Activated CD4-positive, alpha-beta T cell treated with anti-CD3 and anti-CD28 coated beads for 36 hours (primary cell): Measurements from ENCODE around the gene EXOC3L1. TPM values are rescaled to one million over a fixed set of nuclear protein-coding genes. Genes with fewer than 3 reads are reported as not detected.
A peak's percentile ranks its signal among the peaks of the same experiment; 100 is the strongest.

Source experiments
- ATAC-seq: fragments of 200-7000 bp; cut with Tn5 transposase; one replicate; pipeline ENCODE4 v1.10.0; 2021; ENCODE audit warnings: mild to moderate bottlenecking, moderate library complexity
- CTCF ChIA-PET: fragments of 350-600 bp; sonication (Branson Sonifier 250); formaldehyde crosslinking; loops from one replicate; lab custom pipeline; 2021; ENCODE audit warnings: antibody characterized with exemption; lab: Charles Lee
- POLR2A ChIA-PET: fragments of 350-600 bp; sonication (Branson Sonifier 250); formaldehyde crosslinking; loops from one replicate; lab custom pipeline; 2021; ENCODE audit warnings: antibody characterized with exemption, inconsistent platforms; lab: Charles Lee
- DNase-seq: peaks from one replicate; pipeline ENCODE4 v3.0.0-alpha.2; 2020
- H3K27ac Mint-ChIP-seq: one replicate; pipeline ENCODE4 v1.8.0; 2021; ENCODE audit warnings: mixed read lengths
- H3K27me3 Mint-ChIP-seq: one replicate; pipeline ENCODE4 v1.8.0; 2021; ENCODE audit warnings: mixed read lengths
- H3K36me3 Mint-ChIP-seq: one replicate; pipeline ENCODE4 v1.8.0; 2021; ENCODE audit warnings: low read depth, mixed read lengths
- H3K4me1 Mint-ChIP-seq: one replicate; pipeline ENCODE4 v1.8.0; 2021; ENCODE audit warnings: mixed read lengths
- H3K4me3 Mint-ChIP-seq: one replicate; pipeline ENCODE4 v1.8.0; 2021; ENCODE audit warnings: mild to moderate bottlenecking, moderate library complexity, mixed read lengths
- H3K9me3 Mint-ChIP-seq: one replicate; pipeline ENCODE4 v1.8.0; 2021; ENCODE audit warnings: low read depth, mixed read lengths
- intact Hi-C, 2 experiments: fragments of 100-400 bp; cut with DNase I in 1 of 2; cut with micrococcal nuclease in 1 of 2; formaldehyde crosslinking; loops; one replicate each; pipeline versions ENCODE4 v1.14.2 to v1.15.1; 2022 to 2024; cut with DNase I, micrococcal nuclease
- total RNA-seq, 2 experiments: library from RNA; stranded (reverse); gene quantifications; one replicate each; pipeline ENCODE4 v1.2.3, GENCODE V29; 2021

EXOC3L1 gene
- total RNA-seq, 2 experiments from 2014 or later, result 0.16 TPM; not detected in 1

- Mint-ChIP-seq H3K4me3 (peak overlapping the region; percentile 93), H3K4me1 (peaks cover 32% of the 10 kb centered on the region), H3K27me3 (no peaks in the 10 kb centered on the region), H3K9me3 (no peaks in the 10 kb centered on the region), H3K36me3 (peaks cover 49% of the 10 kb centered on the region), H3K27ac (peak overlapping the region; percentile 90)
- intact Hi-C loops, result loop anchor here in 1 of 2 experiments (5.0 kb wide), 1 partner anchor 33 kb away; the partner anchor contains the start of gene TMEM208
- DNase-seq, result no peak
- no peak for ATAC-seq
- CTCF ChIA-PET, result interaction anchor here (1.0 kb wide), 1 partner anchor 10 kb away, joined by 3 read pairs; no protein-coding TSS in a partner anchor
- POLR2A ChIA-PET, result no interaction called here
These were observed 4.3 kb upstream of the EXOC3L1 start for GRCh38 chr16:67194260-67194659.

- Mint-ChIP-seq H3K9me3 (no peaks in the 10 kb centered on the region), H3K27me3 (no peaks in the 10 kb centered on the region), H3K36me3 (peaks cover 49% of the 10 kb centered on the region), H3K4me3 (peak overlapping the region; percentile 93), H3K27ac (peak overlapping the region; percentile 90), H3K4me1 (peaks cover 32% of the 10 kb centered on the region)
- ChIA-PET CTCF (interaction anchor here (0.6 to 0.9 kb wide), 4 partner anchors 33 to 464 kb away, joined by 3 read pairs; no protein-coding TSS in a partner anchor), POLR2A (no interaction called here)
- DNase-seq (no peak), ATAC-seq (no peak)
- intact Hi-C loops, result loop anchor here (2.0 to 5.0 kb wide), 2 partner anchors 34 to 369 kb away; partner anchors contain the start of genes CTCF (in 1 of the 2) and TMEM208 (in 1 of the 2)
These were observed 3.6 kb upstream of the EXOC3L1 start for GRCh38 chr16:67193536-67193935.

GRCh38 chr16:67192781-67193361, 2.9 kb upstream of the EXOC3L1 start:
- CTCF ChIA-PET, result interaction anchor here (0.6 to 1.3 kb wide), 5 partner anchors 33 to 465 kb away, joined by 3 to 5 read pairs (median 3); no protein-coding TSS in a partner anchor
- H3K4me3 Mint-ChIP-seq, result peak overlapping the region; percentile 93
- H3K9me3 Mint-ChIP-seq, result no peaks in the 10 kb centered on the region
- intact Hi-C loops, result loop anchor here (1.0 to 5.0 kb wide), 8 partner anchors 10 to 467 kb away; partner anchors contain the start of genes MATCAP1 (in 2 of the 2), TMEM208 (in 2 of the 2), ACD (in 1 of the 2) and ATP6V0D1 (in 1 of the 2)
- H3K27me3 Mint-ChIP-seq, result no peaks in the 10 kb centered on the region
- no peak for ATAC-seq
- peak overlapping the region; percentile 90 for H3K27ac Mint-ChIP-seq
- H3K4me1 Mint-ChIP-seq, result peaks cover 32% of the 10 kb centered on the region
- no peak for DNase-seq
- H3K36me3 Mint-ChIP-seq, result peaks cover 43% of the 10 kb centered on the region
- POLR2A ChIA-PET, result no interaction called here

GRCh38 chr16:67191995-67192681, 2.2 kb upstream of the EXOC3L1 start, which contains the start of gene E2F4:
E2F4 (plus strand) TSS chr16:67192155; CDS start chr16:67192228, 73 bp downstream.
- CTCF ChIA-PET, result interaction anchor here (0.8 to 1.3 kb wide), 2 partner anchors 33 to 37 kb away, joined by 3 to 5 read pairs; no protein-coding TSS in a partner anchor
- peak within 1 kb of the TSS; percentile 93 for H3K4me3 Mint-ChIP-seq
- intact Hi-C loops, result loop anchor here (1.0 to 5.0 kb wide), 8 partner anchors 9 to 468 kb away; partner anchors contain the start of genes MATCAP1 (in 2 of the 2), TMEM208 (in 2 of the 2), ACD (in 1 of the 2) and ATP6V0D1 (in 1 of the 2)

GRCh38 chr16:67191411-67191994, 1.6 kb upstream of the EXOC3L1 start:
- H3K9me3 Mint-ChIP-seq, result no peaks in the 10 kb centered on the region
- no peaks in the 10 kb centered on the region for H3K27me3 Mint-ChIP-seq
- intact Hi-C loops, result loop anchor here in 1 of 2 experiments (5.0 kb wide), 1 partner anchor 36 kb away; the partner anchor contains the start of gene TMEM208
- ChIA-PET POLR2A (no interaction called here), CTCF (interaction anchor here (1.3 kb wide), 1 partner anchor 36 kb away, joined by 5 read pairs; no protein-coding TSS in a partner anchor)
- peak overlapping the region; percentile 93 for H3K27ac Mint-ChIP-seq
- H3K36me3 Mint-ChIP-seq, result peaks cover 33% of the 10 kb centered on the region
- ATAC-seq (peak; percentile 47), DNase-seq (no peak)
- H3K4me3 Mint-ChIP-seq, result peak overlapping the region; percentile 93
- peaks cover 28% of the 10 kb centered on the region for H3K4me1 Mint-ChIP-seq

More at GRCh38 chr16:67191995-67192681, 2.2 kb upstream of the EXOC3L1 start, which contains the start of gene E2F4:
- ATAC-seq (peak; percentile 96), DNase-seq (peak; percentile 92)
- H3K36me3 Mint-ChIP-seq, result peaks cover 39% of the 10 kb centered on the region
- H3K4me1 Mint-ChIP-seq, result peaks cover 32% of the 10 kb centered on the region
- no peaks in the 10 kb centered on the region for H3K27me3 Mint-ChIP-seq
- POLR2A ChIA-PET, result no interaction called here
- peak within 1 kb of the TSS; percentile 93 for H3K27ac Mint-ChIP-seq
- H3K9me3 Mint-ChIP-seq, result no peaks in the 10 kb centered on the region

GRCh38 chr16:67190448-67191399, 788 bp upstream of the EXOC3L1 start:
- peak overlapping the region; percentile 93 for H3K27ac Mint-ChIP-seq
- no peak for ATAC-seq
- H3K36me3 Mint-ChIP-seq, result peaks cover 26% of the 10 kb centered on the region
- POLR2A ChIA-PET, result no interaction called here
- intact Hi-C loops, result loop anchor here in 1 of 2 experiments (5.0 kb wide), 1 partner anchor 37 kb away; the partner anchor contains the start of gene TMEM208
- H3K4me3 Mint-ChIP-seq, result peak overlapping the region; percentile 93
- no peak for DNase-seq
- no peaks in the 10 kb centered on the region for H3K27me3 Mint-ChIP-seq
- CTCF ChIA-PET, result interaction anchor here (0.7 to 1.6 kb wide), 3 partner anchors 10 to 33 kb away, joined by 3 to 6 read pairs (median 4); no protein-coding TSS in a partner anchor
- H3K4me1 Mint-ChIP-seq, result peaks cover 24% of the 10 kb centered on the region
- H3K9me3 Mint-ChIP-seq, result no peaks in the 10 kb centered on the region

GRCh38 chr16:67188798-67189197, 1.1 kb downstream of the EXOC3L1 start:
- ATAC-seq, result no peak
- peaks cover 6% of the 10 kb centered on the region for H3K27me3 Mint-ChIP-seq
- DNase-seq, result no peak
- intact Hi-C loops, result loop anchor here in 1 of 2 experiments (10.0 kb wide), 1 partner anchor 896 kb away; the partner anchor contains the start of gene NFATC3
- H3K36me3 Mint-ChIP-seq, result peaks cover 9% of the 10 kb centered on the region
- POLR2A ChIA-PET, result no interaction called here
- H3K4me3 Mint-ChIP-seq, result no peak overlapping the region
- peaks cover 29% of the 10 kb centered on the region for H3K4me1 Mint-ChIP-seq
- no peak overlapping the region for H3K27ac Mint-ChIP-seq
- no peaks in the 10 kb centered on the region for H3K9me3 Mint-ChIP-seq
- CTCF ChIA-PET, result interaction anchor here (0.9 to 1.6 kb wide), 2 partner anchors 34 to 171 kb away, joined by 3 to 5 read pairs; no protein-coding TSS in a partner anchor

- H3K27ac Mint-ChIP-seq, result no peak overlapping the region
- DNase-seq, result no peak
- intact Hi-C loops, result loop anchor here in 1 of 2 experiments (10.0 kb wide), 1 partner anchor 896 kb away; the partner anchor contains the start of gene NFATC3
These were observed 1.6 kb downstream of the EXOC3L1 start for GRCh38 chr16:67188323-67188722.

GRCh38 chr16:67187175-67187890, 2.6 kb downstream of the EXOC3L1 start:
- CTCF ChIA-PET, result interaction anchor here (1.0 kb wide), 1 partner anchor 169 kb away, joined by 4 read pairs; no protein-coding TSS in a partner anchor

More at GRCh38 chr16:67188323-67188722, 1.6 kb downstream of the EXOC3L1 start:
- CTCF ChIA-PET, result interaction anchor here (0.6 to 1.6 kb wide), 2 partner anchors 171 to 239 kb away, joined by 3 to 5 read pairs; no protein-coding TSS in a partner anchor
- peaks cover 5% of the 10 kb centered on the region for H3K36me3 Mint-ChIP-seq
- no peak overlapping the region for H3K4me3 Mint-ChIP-seq
- no peak for ATAC-seq
- no peaks in the 10 kb centered on the region for H3K9me3 Mint-ChIP-seq
- POLR2A ChIA-PET, result no interaction called here
- H3K4me1 Mint-ChIP-seq, result peaks cover 24% of the 10 kb centered on the region
- H3K27me3 Mint-ChIP-seq, result peaks cover 6% of the 10 kb centered on the region

More at GRCh38 chr16:67187175-67187890, 2.6 kb downstream of the EXOC3L1 start:
- Mint-ChIP-seq H3K4me1 (peaks cover 18% of the 10 kb centered on the region), H3K4me3 (no peak overlapping the region), H3K36me3 (no peaks in the 10 kb centered on the region), H3K27me3 (peaks cover 6% of the 10 kb centered on the region), H3K27ac (no peak overlapping the region), H3K9me3 (no peaks in the 10 kb centered on the region)
- POLR2A ChIA-PET, result no interaction called here
- intact Hi-C loops, result loop anchor here in 1 of 2 experiments (10.0 kb wide), 1 partner anchor 897 kb away; the partner anchor contains the start of gene NFATC3
- ATAC-seq (no peak), DNase-seq (no peak)
